Fibroblast of pulmonary artery (primary cell): ENCODE results near the gene CENPH.
"Not testable (repeated sequence)": the region's sequence is repeated elsewhere in the genome, so short reads cannot be mapped to it uniquely, and the experiment has no call there.

Source experiments
- DNase-seq: peaks from one replicate; pipeline ENCODE4 v3.0.0-alpha.2; 2010; ENCODE audit warnings: low read depth
- H3K4me3 ChIP-seq: replicated peaks from 2 replicates; pipeline ENCODE4 v1.5.1; 2011; ENCODE audit warnings: low read depth, mild to moderate bottlenecking, control low read depth, low read length, moderate library complexity
- CTCF ChIP-seq: IDR thresholded peaks from 2 replicates; pipeline ENCODE4 v1.5.1; 2011; ENCODE audit warnings: mild to moderate bottlenecking, control low read depth, low read length, inconsistent platforms; ENCODE audit errors: missing control alignments

Gene CENPH

GRCh38 chr5:69219939-69220338 is 30.6 kb downstream of the CENPH start:
- no peak overlapping the region for H3K4me3 ChIP-seq
- no peak for DNase-seq
- no peak for TF ChIP-seq CTCF

GRCh38 chr5:69220371-69220770 is 31.0 kb downstream of the CENPH start:
- not testable (repeated sequence) for DNase-seq, H3K4me3 ChIP-seq

GRCh38 chr5:69220833-69221232 is 31.4 kb downstream of the CENPH start:
- not testable (repeated sequence) for DNase-seq, H3K4me3 ChIP-seq

- H3K4me3 ChIP-seq, result no peak overlapping the region
- DNase-seq, result no peak
- no peak for TF ChIP-seq CTCF
Measured at GRCh38 chr5:69224520-69224919, 35.1 kb downstream of the CENPH start.

GRCh38 chr5:69225860-69226259 is 36.5 kb downstream of the CENPH start:
- no peak overlapping the region for H3K4me3 ChIP-seq
- DNase-seq, result no peak

DNA sequence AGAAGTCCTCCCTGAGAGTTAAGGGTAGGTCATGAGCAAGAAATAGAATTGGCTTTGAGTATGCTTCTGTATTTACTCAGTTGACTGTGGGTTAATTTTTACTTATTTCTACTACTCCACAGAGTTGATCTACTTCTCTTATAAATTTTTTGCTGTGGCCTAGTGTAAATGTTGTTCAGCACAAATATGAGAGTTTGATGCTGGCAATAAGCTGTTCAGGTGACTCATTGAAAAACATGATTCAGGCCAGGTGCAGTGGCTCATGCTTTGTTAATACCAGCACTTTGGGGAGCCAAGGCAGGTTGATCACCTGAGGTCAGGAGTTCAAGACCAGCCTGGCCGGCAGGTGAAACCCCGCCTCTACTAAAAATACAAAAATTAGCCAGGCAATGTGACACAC is 40.8 kb downstream of the CENPH start:
- no peak overlapping the region for H3K4me3 ChIP-seq
- DNase-seq, result no peak
- TF ChIP-seq CTCF, result no peak

More at GRCh38 chr5:69225860-69226259, 36.5 kb downstream of the CENPH start:
- no peak for TF ChIP-seq CTCF

DNA sequence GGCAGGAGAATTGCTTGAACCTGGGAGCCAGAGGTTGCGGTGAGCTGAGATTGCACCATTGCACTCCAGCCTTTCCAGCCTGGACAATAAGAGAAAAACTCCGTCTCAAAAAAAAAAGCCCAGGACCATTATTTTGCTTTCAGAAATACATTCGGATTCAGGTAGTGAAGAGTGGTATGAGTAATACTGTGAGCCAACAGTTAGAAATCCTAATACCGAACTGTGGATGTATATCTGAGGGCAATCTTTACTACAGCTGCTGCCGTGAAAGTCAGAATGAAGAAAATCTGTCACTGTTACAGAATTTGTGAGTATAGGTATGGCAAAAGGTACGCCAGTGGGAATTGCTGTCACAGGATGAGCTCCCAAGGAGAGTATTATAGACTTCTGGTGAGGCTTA is 41.9 kb downstream of the CENPH start:
- H3K4me3 ChIP-seq, result no peak overlapping the region
- no peak for DNase-seq
- no peak for TF ChIP-seq CTCF

GRCh38 chr5:69231851-69232250 is 42.5 kb downstream of the CENPH start:
- H3K4me3 ChIP-seq, result no peak overlapping the region
- TF ChIP-seq CTCF, result no peak
- no peak for DNase-seq
